Left colon (tissue), 2 donors: ENCODE measurements around the gene SLC23A2. TPM values are rescaled to one million over a fixed set of nuclear protein-coding genes. Genes with fewer than 3 reads are reported as not detected.
"Not testable (repeated sequence)": the region's sequence is repeated elsewhere in the genome, so short reads cannot be mapped to it uniquely, and the experiment has no call there.

Experiments
- ATAC-seq: fragments of 200-7000 bp; cut with Tn5 transposase; one replicate; pipeline ENCODE4 v1.9.1; 2020; ENCODE audit warnings: mild to moderate bottlenecking, moderate library complexity
- DNase-seq, 2 donors: peaks; one replicate each; pipeline ENCODE4 v3.0.0-alpha.2; 2020
- intact Hi-C, 2 donors: fragments of 100-400 bp; cut with DNase I in 1 of 2; cut with micrococcal nuclease in 1 of 2; formaldehyde crosslinking; loops; one replicate each; pipeline versions ENCODE4 v1.11.2 to v1.14.0; 2022; cut with DNase I, micrococcal nuclease
- total RNA-seq, 2 donors: library from RNA; stranded (reverse); fragmentation: NEBNext Ultra II Directional; extraction: Animal tissue kit (Norgen Biotek cat#: 25700); gene quantifications; one replicate each; pipeline ENCODE4 v1.2.1, GENCODE V29; 2021
- donor health status: DM: no; HTN: no; CAD: no.
- donor health status: DM: yes; HTN: yes; CAD: no.

SLC23A2 gene
- total RNA-seq, 2 donors from 2014 or later, result 6.5 to 10.1 TPM

DNA sequence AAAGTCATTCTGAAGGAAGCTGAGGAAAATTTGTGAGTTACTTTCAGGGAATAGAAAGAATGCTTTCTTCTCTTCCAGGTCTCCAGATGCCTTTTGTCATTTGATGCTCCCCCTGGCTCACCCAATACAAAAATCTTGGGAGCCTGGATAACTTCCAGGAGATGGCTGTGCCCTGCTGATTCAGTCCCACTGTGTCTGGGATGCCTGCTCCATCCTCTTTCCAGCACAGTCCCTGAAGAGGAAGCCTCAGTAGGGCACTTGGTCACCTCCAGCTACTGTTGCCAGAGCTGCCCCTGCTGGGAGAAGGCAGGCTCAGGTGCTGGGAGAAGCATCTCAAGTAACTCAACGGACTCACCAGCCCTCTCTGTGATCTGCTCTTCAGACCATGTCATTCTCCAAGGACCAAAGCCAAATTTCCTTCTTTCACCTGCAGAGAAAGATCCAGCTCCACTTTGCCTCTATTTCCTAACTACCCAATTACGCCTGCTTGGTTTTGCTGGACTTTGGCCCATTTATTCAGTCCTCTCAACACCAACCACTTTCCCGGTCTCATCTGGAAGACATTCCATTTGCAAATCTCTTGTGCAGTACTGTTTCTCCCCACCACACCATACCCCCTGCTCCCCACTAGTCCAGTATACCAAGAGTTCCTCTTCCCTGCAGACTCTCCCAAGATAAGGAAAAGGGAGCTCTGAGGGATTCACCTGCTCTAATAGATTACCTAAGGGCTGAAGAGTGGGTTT, 53.3 kb downstream of the SLC23A2 start:
- intact Hi-C loops, result no loop called here
- ATAC-seq (peak; percentile 21), DNase-seq (no peak)

DNA sequence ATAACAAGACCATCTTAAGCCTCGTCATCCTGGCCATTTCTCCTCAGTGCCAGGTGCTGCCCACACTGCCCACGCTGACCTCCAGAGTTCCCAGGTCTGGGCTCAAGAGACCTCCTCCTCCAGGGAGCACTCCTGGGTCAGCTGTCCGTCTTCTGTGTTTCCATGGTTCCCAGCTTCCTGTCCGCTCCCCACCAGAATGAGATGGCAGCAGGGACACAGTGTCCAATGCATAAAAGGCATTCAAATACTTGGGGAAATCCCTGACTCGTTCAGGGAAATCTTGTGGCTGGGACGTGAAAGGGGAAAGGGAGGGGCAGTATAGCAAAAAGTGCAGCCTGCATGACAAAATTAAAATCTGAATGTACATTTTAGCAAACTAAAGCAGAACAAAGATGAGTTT, 54.3 kb downstream of the SLC23A2 start:
- ATAC-seq (no peak), DNase-seq (no peak)
- intact Hi-C loops, result no loop called here

DNA sequence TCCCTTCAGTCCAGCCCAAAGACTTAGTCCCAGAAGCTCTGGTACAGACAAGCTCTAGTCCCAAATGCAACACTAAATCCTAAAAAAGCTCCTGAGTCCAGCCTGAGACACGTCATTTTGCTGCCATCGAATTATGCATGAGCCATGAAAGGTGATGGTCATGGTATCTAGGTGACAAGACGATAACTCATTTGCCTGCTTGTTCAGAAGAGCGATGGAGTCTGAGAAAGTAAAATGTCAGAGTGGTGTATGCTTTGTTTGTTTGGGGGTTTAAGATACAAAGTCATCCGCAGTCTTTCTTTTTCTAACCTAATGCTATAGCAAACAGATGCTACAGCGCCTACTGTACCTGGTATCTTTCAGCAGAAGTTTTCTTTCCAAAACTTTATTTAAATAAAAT, 54.7 kb downstream of the SLC23A2 start:
- DNase-seq, result no peak
- intact Hi-C loops, result no loop called here
- ATAC-seq, result no peak

DNA sequence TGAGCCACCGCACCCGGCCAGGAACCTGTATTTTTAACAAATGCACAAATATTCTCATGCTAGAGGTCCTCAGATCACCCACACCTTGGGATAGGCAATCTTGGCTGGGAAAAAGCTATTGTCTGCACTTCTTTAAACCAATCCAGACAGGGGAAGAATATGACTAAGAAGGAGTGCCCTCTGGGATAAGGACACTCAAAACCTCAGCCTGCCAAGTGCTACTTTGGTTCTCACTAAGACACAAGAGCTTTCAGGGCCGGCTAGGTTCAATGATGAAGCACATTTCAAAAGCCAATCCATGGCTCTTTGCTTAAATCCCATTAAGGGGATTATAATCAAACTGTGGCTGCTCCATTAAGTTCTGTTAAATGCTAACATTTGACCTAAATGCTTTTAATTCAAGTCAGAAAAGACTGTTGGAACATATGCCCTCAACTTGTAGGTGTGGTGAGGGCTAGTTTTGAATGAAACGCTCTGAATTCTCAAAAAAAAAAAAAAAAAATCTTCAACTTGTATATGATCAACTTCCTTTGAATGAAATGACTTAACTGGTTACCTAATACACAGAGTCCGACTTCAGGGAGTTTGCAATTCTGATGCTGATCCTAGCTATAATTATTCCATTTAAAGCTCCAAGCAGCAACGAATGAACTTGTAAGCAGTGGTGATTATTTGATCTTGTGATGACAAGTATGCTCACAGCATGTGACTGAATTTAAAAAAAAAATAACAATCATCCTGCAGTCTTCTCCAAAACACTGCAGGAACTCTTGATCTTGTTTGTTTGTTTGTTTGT, 56.6 kb downstream of the SLC23A2 start:
- intact Hi-C loops, result no loop called here
- DNase-seq (no peak), ATAC-seq (no peak)

DNA sequence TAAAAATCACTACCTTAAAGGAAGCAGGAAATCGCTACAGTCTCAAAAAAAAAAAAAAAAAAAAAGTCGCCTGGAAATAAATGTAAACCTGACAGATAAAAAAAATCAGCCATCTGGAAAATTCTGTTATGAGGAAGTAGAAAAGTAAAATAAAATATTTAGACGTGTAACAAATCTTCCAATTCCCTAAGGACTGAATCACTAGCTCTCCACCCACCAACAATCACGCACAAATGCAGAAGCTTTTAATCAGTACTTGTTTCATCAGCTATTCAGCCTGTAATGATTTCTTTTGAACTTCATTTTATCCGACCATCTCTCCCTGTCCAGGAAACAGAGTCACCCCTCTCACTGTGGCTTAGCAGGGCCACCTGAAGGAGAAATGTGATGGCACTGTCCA, 59.0 kb downstream of the SLC23A2 start:
- DNase-seq (no peak), ATAC-seq (no peak)
- intact Hi-C loops, result no loop called here

DNA sequence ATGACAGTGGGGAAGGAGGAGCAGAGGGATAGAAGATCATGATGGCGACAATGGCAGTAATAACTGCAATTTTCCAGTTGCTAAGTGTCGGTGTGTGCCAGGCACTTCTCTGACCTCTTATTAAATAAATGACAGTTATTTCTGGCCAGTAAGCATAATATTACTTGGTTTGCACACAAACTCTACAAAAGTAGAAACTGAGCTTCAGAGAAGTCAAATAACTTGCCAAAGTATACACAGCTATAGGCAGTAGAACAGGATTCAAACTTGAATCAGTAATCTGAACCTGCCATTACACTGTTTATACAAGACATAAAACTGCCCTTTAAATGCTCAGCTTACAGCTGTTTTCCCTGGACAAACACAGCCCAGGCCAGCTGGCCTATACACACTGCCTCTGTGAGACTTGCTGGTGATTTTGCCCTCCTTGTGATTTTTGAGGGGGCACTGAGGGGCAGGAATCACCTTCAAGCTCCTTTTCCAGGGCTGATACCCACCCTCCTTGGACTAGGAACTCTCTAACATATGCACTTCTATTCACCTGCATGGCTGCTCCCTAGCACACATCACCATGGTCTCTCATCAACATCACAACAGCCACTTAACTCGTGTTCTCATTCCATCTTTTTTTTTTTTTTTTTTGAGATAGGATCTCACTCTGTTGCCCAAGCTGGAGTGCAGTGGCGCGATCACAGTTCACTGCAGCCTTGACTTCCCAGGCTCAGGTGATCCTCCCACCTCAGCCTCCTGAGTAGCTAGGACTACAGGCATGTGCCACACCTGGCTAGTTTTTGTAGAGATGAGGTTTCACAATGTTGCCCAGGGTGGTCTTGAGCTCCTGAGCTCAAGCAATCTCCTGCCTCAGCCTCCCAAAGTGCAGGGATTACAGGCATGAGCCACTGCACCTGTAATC, 63.6 kb downstream of the SLC23A2 start:
- intact Hi-C loops, result no loop called here
- ATAC-seq, result peak; percentile 98

DNA sequence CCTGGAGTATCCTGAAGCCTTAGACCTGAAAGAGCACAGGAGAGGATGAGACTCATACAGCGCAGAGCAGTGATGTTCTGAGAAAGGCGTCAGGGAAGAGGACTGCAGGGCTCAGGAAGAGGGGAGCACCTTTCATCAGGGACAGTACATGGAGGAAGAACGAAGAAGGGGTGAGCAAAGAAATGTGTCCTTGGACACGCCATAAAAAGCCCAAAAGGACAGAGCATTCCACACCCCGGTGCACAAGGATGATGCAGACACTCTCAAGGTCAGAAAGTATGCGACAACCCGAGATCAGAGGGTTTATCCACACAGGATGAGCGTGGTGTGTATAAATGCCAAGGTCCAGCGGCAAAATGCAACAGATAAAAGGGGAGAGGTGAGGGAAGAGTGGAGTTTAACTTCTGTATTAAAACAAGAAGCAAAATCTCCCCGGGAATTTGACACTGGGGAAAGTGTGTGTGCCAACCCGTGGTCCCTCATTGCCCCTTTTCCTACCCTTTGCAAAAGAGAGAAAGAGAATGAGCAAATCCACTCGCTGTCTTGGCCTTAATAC, 64.4 kb downstream of the SLC23A2 start:
- ATAC-seq (peak; percentile 44), DNase-seq (no peak)
- intact Hi-C loops, result no loop called here

More for the DNA sequence above, 63.6 kb downstream of the SLC23A2 start:
- DNase-seq, result peak in 1 of 2 donors; percentile 31

DNA sequence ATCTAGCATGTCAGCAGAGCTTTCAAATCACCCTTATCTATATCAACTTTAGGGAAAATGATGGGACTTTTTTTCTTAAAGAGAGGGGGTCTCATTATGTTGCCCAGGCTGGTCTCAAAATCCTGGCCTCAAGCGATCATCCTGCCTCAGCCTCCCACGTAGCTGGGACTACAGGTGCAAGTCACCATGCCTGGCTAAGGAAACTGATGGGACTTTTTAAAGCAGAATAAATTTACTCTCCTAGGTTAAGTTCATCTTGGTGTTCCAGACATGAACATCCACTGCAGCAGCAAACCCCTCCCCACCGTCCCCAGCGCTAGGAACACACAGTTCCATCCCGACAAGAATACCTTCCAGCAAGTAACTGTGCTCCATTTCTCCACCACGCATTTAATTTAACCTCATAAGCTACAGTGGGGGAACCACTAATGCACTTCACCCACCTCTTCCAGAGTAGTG, 64.9 kb downstream of the SLC23A2 start:
- ATAC-seq (no peak), DNase-seq (no peak)
- intact Hi-C loops, result no loop called here

DNA sequence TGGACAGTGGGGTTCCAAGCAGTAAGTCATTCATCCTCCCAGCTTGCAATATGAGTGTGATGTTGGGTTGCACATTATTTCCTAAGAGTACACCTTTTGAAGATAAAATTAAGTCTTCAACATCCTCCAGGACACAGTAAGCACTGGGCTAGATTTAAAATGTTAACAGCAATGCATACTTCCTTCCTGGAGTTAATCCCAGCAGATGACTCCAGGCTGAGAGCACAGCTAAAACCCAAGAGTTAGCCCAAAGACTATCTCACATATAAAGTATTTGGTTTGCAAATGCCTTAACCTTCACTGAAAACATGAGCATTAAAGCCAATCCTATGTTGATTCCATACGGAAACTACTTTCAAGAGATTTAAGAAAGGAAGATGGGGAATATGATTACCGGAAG, 69.2 kb downstream of the SLC23A2 start:
- no peak for ATAC-seq
- no peak for DNase-seq
- intact Hi-C loops, result no loop called here

DNA sequence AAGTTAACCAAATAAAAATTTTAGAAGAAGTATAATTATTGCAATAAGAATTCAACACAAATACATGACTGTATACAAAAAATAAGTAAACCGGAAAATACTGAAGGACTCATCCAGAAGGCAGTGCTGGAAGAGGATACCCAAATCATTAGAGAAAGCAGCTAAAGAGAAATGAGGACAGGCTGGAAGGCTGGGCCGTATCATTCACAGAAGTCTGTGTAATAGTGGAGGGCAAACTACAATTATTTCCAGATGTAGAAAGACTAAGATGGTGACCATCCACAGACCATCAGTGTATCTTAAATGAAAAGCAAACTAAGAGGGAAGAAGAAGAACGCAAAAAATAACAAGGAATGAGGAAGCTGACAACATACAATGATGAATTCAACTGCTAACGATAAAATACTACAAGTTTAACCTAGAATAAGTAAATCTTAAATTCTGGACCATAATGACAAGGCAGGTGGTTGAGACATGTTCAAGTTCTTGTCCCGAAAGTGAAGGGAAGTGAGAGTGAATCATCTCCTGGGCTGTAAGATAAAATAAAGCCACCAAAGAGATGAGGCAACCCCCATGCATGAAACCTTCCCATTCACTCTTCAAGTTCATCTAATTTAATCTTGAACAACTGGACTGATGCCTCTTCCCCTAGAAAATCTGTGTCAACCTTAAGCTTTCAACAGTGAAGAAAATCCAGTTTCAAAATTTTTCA, 71.5 kb downstream of the SLC23A2 start:
- DNase-seq (no peak), ATAC-seq (no peak)
- intact Hi-C loops, result no loop called here

DNA sequence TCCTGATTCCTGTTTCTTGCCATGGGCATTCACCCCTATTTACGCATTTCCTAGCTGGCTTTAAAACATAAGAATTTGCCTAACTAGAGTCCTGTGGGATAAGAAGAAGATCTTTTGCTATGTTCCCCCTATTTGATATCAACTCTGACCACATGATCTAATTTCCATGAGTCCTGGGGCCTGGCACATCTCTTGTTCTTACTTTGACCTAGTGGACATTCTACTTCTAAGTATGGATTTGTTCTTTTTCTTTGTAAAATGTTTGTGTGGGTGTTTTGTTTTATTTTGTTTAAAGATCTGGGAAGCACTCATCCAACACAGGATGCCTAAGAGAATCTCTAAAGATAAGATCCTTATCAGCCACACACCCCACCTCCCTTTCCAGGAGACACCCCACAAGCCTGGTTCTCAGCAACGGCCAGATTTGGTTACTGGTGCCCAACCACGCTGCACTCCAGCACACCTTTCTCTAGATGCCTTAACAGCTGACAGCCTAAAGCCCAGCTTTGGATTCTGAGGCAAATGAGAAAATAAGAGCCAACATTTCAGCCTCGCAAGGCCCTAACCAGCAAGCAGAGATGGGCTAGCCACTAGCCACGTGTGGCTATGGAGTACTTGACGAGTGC, 74.7 kb downstream of the SLC23A2 start:
- ATAC-seq, result peak; percentile 24
- intact Hi-C loops, result no loop called here
- no peak for DNase-seq

DNA sequence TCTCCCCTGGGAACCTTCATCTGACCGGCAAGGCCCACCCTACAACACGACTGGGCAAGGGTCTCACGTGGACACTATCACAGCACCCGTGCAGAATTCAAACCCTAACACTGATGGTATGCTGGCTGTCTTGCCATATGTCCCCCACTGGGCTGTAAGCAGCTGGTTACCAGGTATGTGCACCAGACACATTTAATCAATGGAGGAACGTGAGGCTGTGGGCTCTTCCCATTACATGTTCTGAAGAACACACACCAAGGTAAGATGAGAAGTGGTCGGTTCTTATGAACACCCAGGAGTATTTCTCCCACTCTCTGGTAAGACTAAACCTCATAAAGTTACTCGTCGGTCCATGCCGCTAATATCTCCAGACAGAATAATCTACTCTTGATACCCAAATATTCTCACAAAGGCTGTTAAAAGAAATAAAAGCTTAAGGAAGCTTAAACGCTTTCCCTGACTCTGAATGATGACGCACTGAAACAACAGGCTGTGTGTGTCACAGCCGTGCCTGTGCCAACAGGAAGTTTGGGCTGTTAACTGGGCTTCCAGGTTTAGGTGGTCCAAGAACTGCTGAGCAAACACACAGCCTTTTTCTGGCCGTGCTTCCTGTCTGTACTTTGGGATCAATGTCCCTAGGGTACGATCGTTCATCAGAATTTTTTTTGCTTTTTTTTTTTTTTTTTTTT, 75.3 kb downstream of the SLC23A2 start:
- ATAC-seq, result peak; percentile 98
- peak; percentile 57 to 72 for DNase-seq
- intact Hi-C loops, result no loop called here

DNA sequence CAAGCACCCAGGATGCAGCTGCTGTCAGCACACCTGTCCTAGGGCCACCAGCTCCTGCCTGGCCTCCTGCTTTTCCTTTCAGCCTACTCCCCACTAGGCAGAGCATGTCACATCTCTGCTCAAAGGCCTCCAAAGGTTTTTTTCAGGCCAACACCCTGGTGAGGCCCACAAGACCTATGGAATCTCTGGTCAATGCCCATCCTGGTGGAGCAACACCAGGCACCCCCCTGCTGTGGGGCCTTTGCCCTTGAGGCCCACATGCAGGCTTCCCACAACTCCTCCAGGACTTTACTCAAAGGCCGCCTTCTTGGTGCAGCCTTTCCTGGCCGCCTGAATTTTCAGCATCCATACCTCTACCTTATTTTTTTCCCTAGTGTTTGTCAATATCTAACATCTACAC, 76.9 kb downstream of the SLC23A2 start:
- no peak for ATAC-seq
- no peak for DNase-seq
- intact Hi-C loops, result no loop called here

DNA sequence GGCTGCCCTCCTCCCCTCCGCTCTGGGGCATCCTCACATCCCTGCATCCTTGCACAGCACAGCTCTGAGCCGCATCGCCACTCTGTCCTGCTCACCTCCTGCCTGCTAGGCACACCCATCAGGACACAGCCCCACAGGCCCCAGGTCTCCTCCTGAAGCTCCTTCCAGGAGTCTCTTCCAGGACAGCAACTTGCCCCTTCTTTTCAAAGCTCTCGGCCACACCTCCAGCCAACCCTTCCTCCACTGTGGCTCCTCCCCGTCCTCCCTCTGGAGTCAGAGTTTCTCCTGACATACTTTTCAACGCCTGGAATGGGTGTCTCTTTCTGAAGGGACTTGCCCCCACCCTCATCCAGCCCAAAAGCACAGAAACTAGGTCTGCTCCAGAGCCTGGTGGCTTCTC, 77.3 kb downstream of the SLC23A2 start:
- ATAC-seq, result no peak
- DNase-seq, result no peak
- intact Hi-C loops, result no loop called here

DNA sequence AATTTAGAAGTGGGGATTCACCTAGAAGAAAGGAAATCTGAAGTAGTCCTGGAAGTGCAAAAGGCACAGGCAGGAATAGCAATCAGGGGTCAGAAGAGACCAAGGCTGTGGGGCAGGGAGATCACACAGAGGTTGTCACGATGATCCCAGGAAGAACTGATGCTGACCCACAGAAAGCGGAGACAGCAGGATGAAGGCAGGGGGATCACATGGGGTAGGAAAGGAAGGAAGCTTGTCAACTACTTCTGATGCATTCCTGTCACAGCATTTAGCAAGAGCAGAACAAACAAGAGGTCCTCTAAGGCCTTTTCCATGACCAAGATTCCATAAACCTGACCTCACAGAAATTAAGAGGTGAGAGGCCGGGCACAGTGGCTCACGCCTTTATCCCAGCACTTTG, 79.1 kb downstream of the SLC23A2 start:
- intact Hi-C loops, result no loop called here
- ATAC-seq, result no peak
- DNase-seq, result no peak

DNA sequence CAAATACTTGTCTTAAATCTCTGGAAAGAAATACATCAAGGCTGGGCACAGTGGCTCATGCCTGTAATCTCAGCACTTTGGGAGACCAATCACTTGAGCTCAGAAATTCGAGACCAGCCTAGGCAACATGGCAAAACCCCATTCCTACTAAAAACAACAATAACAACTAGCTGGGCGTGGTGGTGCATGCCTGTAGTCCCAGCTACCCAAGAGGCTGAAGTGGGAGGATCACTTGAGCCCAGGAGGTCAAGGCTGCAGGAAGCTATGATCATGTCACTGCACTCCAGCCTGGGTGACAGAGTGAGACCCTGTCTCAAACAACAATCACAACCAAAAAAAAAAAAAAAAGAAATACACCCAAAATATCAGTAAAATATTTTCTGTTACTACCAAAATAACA, 80.0 kb downstream of the SLC23A2 start:
- intact Hi-C loops, ATAC-seq: not testable (repeated sequence)

DNA sequence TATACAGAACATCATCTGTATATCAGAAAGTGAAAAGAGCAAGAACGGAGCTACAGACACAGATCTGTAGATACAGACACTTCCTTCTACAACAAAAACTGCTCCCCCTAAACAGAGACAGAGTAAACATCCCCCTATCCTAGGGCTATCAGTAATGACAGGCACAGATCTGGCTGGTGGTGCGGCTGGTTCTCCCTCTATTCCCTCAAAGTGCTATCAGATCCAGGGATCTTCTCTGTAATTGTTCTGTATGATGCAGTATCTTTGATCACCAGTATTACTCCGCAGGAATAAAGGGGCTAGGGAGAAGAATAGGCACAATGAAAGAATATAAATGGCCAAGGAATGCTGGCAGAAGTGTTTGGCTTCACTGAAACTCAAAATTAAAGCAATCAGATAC, 80.7 kb downstream of the SLC23A2 start:
- intact Hi-C loops, result no loop called here
- DNase-seq, result no peak
- ATAC-seq, result no peak

More for the DNA sequence above, 80.0 kb downstream of the SLC23A2 start:
- not testable (repeated sequence) for DNase-seq
